Osteoblast (primary cell): ENCODE results near the gene MELTF. TPM values are rescaled to one million over a fixed set of nuclear protein-coding genes. Genes with fewer than 3 reads are reported as not detected.
A peak's percentile ranks its signal among the peaks of the same experiment; 100 is the strongest.

Experiments
- DNase-seq: peaks from one replicate; pipeline ENCODE4 v3.0.0; 2011; ENCODE audit warnings: low spot score, mixed read lengths; ENCODE audit not compliant: insufficient read length; ENCODE audit errors: missing footprints
- H2AFZ ChIP-seq: 2 replicates; pipeline ENCODE4 v1.6.0; 2011; ENCODE audit warnings: mild to moderate bottlenecking, low read length
- H3K27ac ChIP-seq: 2 replicates; pipeline ENCODE4 v1.5.1; 2011; ENCODE audit warnings: mild to moderate bottlenecking, low read depth, low read length, moderate library complexity
- H3K27me3 ChIP-seq: 2 replicates; pipeline ENCODE4 v1.6.0; 2012; ENCODE audit warnings: mild to moderate bottlenecking, control low read depth, inconsistent platforms, low read length, moderate library complexity; ENCODE audit not compliant: insufficient read depth
- H3K36me3 ChIP-seq: 2 replicates; pipeline ENCODE4 v1.5.1; 2011; ENCODE audit warnings: mild to moderate bottlenecking, low read length, control low read depth, moderate library complexity; ENCODE audit not compliant: insufficient read depth
- H3K4me1 ChIP-seq: 2 replicates; pipeline ENCODE4 v1.5.1; 2011; ENCODE audit warnings: mild to moderate bottlenecking, low read length, control low read depth, moderate library complexity; ENCODE audit not compliant: insufficient read depth
- H3K4me2 ChIP-seq: 2 replicates; pipeline ENCODE4 v1.6.0; 2011; ENCODE audit warnings: mild to moderate bottlenecking, low read length; ENCODE audit not compliant: insufficient read depth
- H3K4me3 ChIP-seq: fragments of 200-600 bp; sonication (generic); 3 replicates; pipeline ENCODE4 v1.5.1; 2012; ENCODE audit warnings: mild to moderate bottlenecking, low read length, inconsistent platforms; ENCODE audit not compliant: insufficient read depth
- H3K79me2 ChIP-seq: 2 replicates; pipeline ENCODE4 v1.6.0; 2012; ENCODE audit warnings: mild to moderate bottlenecking, low read length, control low read depth, inconsistent platforms; ENCODE audit not compliant: insufficient read depth
- H3K9me3 ChIP-seq: 2 replicates; pipeline ENCODE4 v1.5.1; 2011; ENCODE audit warnings: low read depth, low read length, control low read depth
- H4K20me1 ChIP-seq: 2 replicates; pipeline ENCODE4 v1.6.0; 2012; ENCODE audit warnings: mild to moderate bottlenecking, low read length, control low read depth; ENCODE audit not compliant: insufficient read depth
- total RNA-seq: library from RNA; depleted of rRNA; stranded (reverse); fragments of >200 nt; gene quantifications from 2 replicates; pipeline ENCODE4 v1.2.3, GENCODE V29; 2012
- TF ChIP-seq, protein P1 (sequence below): IDR thresholded peaks from 2 replicates; pipeline ENCODE4 v1.5.1; 2011; ENCODE audit warnings: mild to moderate bottlenecking, low read depth, low read length, moderate library complexity; ENCODE audit errors: extremely low read depth

The MELTF gene
- total RNA-seq, 1 donor: 5.1 TPM

DNA sequence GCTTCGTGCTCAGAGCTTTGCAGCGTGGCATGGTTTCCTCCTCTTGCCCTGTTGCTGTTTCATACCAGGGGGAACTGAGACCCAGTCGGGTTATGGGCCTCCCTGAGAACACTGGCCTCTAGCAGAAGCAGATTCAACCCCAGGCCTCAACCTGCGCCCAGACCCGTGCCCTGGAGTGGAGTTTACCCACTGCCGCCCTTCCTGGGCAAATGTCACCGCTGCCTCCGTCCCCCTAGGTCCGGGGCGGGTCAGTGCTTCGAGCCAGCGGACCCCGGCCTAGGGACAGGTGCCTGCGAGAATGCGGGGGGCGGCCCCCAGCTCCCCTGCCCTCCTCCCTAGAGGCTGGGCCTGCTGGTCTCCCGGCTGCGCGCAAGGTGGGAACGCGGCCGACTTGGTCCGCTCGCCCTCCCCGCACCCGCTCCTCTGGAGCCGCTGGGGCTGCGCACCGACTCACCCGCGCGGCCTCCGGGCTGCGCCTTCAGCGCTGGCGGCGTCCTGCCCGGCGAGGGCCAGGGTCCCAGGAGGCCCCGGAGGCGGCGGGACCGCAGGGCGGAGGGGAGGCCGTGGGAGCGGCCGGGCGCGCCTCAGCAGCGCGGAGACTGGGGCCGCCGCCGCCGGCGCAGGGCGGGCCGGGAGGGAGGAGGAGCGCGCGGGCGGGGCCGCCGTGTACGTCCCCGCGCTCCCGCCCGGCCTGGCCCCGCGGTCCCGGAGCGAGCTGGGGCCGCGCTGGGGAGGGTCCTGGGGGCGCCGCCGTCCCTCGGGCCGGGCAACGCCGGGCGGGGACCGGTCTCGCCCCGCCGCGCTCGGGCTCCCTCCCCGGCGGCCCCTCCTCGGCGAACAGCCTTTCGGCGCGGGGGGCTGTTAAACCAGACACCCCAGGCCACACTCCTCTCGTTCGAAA is 61.1 kb downstream of the MELTF start, which contains the start of gene PIGZ:
Gene PIGZ (minus strand): TSS at position 601 of the 901 bp plus-strand sequence. CDS start 16,802 bp downstream, outside the sequence.
- Histone ChIP-seq H3K79me2 (no peaks in the 10 kb centered on the region), H3K4me1 (peaks cover 11% of the 10 kb centered on the region), H3K4me3 (peak within 1 kb of the TSS; percentile 78), H3K27ac (no peak within 1 kb of the TSS), H3K4me2 (peak within 1 kb of the TSS; percentile 86), H2AFZ (peak within 1 kb of the TSS; percentile 85), H4K20me1 (no peaks in the 10 kb centered on the region), H3K36me3 (no peaks in the 10 kb centered on the region), H3K9me3 (no peaks in the 10 kb centered on the region), H3K27me3 (no peaks in the 10 kb centered on the region)
- DNase-seq: peak; percentile 95
- TF ChIP-seq, protein P1, sequence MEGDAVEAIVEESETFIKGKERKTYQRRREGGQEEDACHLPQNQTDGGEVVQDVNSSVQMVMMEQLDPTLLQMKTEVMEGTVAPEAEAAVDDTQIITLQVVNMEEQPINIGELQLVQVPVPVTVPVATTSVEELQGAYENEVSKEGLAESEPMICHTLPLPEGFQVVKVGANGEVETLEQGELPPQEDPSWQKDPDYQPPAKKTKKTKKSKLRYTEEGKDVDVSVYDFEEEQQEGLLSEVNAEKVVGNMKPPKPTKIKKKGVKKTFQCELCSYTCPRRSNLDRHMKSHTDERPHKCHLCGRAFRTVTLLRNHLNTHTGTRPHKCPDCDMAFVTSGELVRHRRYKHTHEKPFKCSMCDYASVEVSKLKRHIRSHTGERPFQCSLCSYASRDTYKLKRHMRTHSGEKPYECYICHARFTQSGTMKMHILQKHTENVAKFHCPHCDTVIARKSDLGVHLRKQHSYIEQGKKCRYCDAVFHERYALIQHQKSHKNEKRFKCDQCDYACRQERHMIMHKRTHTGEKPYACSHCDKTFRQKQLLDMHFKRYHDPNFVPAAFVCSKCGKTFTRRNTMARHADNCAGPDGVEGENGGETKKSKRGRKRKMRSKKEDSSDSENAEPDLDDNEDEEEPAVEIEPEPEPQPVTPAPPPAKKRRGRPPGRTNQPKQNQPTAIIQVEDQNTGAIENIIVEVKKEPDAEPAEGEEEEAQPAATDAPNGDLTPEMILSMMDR: no peak

DNA sequence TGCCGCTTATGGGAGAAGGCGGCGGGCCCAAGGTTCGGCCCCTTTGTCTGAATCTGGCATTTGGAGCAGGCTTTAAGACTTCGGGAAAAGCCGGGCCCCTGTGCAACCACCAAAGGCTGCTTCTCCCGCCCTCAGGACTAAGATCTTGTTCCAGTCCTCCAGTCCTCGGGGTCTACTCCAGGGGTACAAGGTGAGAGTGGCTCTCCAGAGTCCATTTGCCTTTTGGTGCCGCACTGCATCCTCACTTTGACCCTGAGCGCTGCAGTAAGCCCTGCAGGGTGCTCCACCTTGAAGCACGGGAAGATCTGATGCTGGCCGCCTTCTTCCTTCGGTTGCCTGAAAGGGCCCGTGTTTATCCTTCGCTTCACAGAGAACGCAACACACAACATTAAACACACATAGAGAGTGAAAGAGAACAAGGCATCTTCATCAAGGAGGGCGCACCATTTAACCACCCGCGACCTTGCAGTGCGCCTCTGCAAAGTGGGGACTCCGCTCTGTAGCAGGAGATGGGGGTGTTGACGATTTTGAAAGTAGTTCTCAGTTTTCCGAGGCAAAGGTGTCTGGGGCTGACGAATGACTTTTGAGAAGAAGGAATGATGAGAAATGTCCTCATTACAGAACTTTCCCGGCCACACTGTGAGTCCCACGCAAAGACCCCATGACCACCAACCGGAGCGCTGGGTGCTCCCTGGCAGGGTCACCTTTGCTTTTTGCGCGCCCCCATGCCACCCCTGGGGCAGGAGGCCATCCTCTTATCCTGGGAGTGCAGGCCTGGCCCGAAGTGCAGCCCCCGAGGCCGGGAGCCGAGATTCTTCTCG is 62.0 kb downstream of the MELTF start:
- Histone ChIP-seq H3K36me3 (no peaks in the 10 kb centered on the region), H4K20me1 (no peaks in the 10 kb centered on the region), H3K4me3 (peak overlapping the region; percentile 78), H2AFZ (peak overlapping the region; percentile 85), H3K4me1 (peaks cover 11% of the 10 kb centered on the region), H3K27ac (no peak overlapping the region), H3K4me2 (peak overlapping the region; percentile 86), H3K9me3 (no peaks in the 10 kb centered on the region), H3K79me2 (no peaks in the 10 kb centered on the region), H3K27me3 (no peaks in the 10 kb centered on the region)
- DNase-seq: peak; percentile 42
- TF ChIP-seq, protein P1: no peak

GRCh38 chr3:196966526-196967401 is 62.9 kb downstream of the MELTF start:
- Histone ChIP-seq H3K4me3 (no peak overlapping the region), H3K36me3 (no peaks in the 10 kb centered on the region), H3K79me2 (no peaks in the 10 kb centered on the region), H3K4me2 (no peak overlapping the region), H2AFZ (no peak overlapping the region), H3K4me1 (peaks cover 11% of the 10 kb centered on the region), H3K27ac (no peak overlapping the region), H3K9me3 (no peaks in the 10 kb centered on the region), H3K27me3 (no peaks in the 10 kb centered on the region), H4K20me1 (no peaks in the 10 kb centered on the region)
- DNase-seq: peak; percentile 21
- TF ChIP-seq, protein P1: no peak
